RPMI7951 (cell line): Measurements from ENCODE around the gene EID1. TPM values are rescaled to one million over a fixed set of nuclear protein-coding genes. Genes with fewer than 3 reads are reported as not detected.

ENCODE experiments used
- DNase-seq: peaks from one replicate; pipeline ENCODE4 v3.0.0-alpha.2; 2012; ENCODE audit warnings: low read depth
- total RNA-seq: library from RNA; depleted of rRNA; stranded (reverse); fragments of >200 nt; shearing (Covaris generic); gene quantifications from 2 replicates; pipeline ENCODE4 v1.2.3, GENCODE V29; 2014

EID1 gene
- total RNA-seq, 1 experiment from 2014 or later, result 414 TPM

DNA sequence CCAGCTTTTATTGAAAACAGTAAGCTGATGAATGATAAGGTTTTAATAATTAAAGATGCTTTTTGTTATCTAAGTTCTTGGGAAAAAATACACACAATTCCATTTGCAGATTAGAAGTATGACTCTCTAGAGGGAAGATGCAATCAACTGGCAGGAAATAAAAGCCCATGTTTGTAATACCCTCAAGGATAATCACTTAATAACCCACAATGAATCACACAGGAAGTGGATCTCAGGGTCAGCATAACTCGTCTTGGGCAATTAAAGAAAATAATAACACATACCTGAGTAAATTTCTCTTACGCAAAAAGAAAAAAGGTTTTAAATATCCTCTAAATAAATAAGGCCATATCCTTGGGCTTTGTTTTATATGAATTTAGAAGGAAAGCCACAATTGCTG is 9.4 kb upstream of the EID1 start:
- peak; percentile 79 for DNase-seq

- DNase-seq, result no peak
Observed at GRCh38 chr15:48869966-48870365, 8.0 kb upstream of the EID1 start.

DNA sequence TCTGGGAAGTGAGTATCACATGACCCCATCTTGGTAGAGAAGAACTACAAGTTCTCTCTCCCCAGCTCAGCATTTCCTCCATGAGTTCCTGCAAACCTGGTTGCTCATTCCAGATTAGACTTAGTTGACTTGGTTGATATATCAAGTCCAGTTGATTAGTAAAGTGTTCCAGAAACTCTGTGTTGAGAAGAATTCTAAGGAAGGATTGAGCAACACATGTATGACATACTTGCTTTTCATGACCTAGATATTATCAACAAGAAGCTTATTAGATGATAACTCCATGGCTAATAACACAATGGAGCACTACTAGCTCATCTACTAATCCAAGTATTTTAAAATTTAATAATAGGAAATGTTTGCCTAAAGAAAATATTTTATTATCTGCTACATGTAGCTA is 6.4 kb upstream of the EID1 start:
- no peak for DNase-seq

DNA sequence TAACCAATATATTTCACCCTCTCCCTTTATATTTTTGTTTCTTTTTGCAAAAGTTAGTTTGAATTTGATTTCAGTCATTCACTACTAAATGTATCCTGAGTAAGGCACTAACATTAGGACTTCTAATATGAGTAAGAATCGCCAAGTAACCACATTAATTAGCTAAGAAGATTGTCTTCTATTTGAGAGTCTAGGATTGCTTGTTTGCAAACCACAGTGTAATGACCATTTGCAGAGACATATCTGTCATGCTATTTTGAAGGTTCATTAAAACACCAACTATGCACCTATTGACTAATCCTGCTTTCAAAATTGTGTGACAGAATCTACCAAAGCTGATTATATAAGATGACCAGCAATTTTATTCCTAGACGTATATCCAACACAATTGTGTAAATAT is 5.3 kb upstream of the EID1 start:
- no peak for DNase-seq

DNA sequence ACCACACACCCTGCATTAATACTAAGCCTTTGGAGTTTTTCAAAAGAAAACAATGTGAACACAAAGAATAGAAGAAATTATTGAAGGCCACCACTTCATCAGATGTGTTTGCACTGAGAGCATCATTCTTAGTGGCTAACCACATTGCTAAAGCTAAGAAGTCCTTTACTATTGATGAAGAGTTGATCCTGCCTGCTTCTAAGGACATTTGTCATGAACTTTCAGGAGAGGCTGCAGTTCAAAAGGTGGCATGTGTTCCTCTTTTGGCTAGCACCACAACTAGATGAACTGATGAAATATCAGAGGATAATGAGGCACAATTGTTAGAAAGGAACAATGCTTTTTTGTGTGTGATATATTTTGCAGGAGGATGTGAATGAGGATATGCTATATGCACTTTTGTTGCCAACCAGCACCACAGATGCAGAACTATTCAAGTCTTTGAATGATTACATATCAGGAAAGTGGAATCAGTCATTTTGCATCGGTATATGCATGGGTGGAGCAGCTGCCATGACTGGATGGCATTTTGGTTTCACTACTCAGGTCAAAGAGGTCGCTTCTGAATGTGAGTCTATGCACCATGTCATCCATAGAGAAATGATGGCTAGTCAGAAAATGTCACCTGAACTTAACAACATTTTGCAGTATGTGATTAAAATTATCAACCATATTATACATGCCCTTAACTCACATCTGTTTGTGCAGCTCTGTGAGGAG is 2.5 kb upstream of the EID1 start:
- DNase-seq, result no peak

DNA sequence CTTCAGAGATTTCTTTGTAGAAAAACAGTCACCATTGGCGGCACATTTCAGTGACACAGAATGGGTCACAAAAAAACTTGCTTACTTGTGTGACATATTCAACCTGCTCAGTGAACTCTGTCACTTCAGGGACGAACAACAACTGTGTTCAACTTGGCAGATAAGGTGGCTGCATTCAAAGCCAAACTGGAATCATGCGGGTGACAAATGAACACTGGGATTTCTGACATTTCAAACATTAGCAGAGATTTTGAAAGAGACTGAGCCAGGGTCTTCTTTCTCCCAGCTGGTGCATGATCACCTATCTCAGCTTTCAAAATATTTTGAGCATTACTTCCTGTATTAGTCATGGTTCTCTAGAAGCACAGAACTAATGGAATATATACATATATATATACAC is 1.9 kb upstream of the EID1 start:
- no peak for DNase-seq

DNA sequence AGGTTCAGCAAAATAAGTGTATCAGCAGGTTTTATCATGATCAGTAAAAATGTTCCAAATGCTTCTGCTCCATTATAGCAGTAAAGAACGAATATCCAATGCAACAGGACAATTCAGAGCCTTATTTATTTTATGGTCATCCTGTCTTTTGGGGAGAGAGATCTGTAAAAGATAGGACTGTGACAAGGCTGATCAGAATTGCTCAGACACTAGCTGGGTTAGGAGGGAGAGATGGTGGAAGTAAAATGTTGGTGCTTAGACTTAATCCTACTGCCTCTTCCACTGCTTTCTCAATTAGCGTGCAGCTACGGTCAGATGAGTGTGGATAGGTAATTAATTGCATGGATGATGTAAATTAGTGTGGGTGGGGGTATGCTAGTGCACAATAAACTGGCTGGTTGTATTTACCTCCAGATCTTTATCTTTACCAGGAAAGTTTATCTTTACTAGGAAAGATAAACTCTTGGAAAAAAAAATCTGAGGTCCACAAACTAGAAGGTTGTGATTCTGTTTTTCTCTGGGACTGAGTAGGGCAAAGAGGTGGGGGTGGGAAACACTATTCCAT is 2.2 kb downstream of the EID1 start:
- DNase-seq, result no peak

- no peak for DNase-seq
Observed at GRCh38 chr15:48883699-48884098, 5.8 kb downstream of the EID1 start.

DNA sequence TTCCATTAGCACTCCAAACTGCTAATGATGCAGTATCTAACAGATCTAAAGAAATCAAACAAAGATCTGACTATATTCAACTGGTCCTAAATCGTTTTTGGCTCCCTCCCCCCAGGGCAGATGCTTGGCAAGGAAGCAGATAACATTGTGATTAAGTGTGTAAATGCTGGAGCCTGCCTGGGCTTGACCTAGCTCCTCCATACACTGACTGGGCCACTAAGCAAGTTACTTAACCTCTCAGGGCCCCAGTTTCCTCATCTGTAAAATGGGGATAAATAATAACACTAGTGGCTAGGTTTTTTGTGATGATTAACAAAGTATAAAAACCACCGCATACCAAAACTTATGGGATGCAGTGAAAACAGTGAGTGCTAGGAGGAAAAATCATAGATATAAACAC is 9.2 kb downstream of the EID1 start:
- no peak for DNase-seq

GRCh38 chr15:48888191-48888590 is 10.3 kb downstream of the EID1 start:
- DNase-seq, result no peak

DNA sequence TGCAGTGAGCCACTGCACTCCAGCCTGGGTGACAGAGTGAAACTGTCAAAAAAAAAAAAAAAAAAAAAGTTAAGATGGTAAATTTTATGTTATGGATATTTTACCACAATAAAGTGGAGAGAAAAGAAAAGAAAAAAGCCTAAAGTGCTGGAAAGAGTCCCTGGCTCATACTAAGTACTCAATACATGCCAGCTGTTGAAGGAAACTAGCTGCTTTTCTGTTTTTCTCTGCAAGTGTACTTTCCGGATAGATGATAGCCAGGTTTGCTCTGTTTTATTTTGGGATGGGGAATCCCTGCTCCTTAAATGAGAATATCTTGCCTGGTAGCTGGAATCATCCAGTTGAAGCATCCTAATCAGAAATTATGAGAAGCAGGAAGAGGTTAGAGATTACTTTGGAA is 10.9 kb downstream of the EID1 start:
- no peak for DNase-seq

- no peak for DNase-seq
Observed at GRCh38 chr15:48889925-48890324, 12.0 kb downstream of the EID1 start.

GRCh38 chr15:48890375-48890972 is 12.5 kb downstream of the EID1 start:
- DNase-seq, result peak; percentile 17

DNA sequence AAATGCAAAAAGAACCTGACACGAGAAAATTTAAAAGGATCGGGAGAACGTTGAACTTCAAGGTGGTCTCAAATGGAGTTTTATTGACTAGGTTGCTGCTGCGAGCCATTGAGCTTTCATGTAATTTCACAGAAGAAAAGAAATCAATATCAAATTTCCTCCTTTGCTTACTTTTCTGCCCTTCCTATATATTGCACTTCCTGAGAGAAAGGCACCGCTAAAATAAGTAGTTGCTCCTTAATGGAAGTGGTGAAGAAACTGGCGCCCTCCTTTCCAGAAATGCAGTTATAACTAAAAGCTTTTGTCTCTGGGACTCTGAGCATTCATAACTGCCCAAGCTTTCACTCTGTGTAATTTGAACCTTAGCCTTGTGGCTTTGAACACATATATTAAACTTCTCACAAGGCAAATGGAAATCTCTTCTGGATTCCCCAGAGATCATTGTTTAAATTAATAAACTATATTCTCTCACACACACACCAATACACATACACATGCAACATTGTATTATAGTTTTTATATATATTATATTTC is 13.4 kb downstream of the EID1 start:
- peak; percentile 21 for DNase-seq

DNA sequence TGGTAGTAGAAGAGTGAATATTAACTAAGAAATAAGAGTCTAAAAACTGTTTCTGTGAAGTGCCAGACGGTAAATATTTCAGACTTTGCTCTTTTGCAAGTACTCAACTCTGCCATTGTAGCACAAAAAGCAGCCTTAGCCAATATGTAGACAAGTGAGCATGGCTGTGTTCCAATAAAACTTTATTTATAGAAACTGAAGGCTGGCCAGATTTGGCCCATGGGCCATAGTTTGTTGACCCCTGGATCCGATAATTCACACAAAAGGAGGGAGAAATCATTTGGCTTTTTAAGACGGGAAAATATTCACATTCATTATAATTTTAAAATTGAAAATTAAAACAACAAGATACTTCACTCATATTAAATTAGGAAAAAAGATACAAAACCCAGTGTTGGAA is 15.4 kb downstream of the EID1 start:
- no peak for DNase-seq

DNA sequence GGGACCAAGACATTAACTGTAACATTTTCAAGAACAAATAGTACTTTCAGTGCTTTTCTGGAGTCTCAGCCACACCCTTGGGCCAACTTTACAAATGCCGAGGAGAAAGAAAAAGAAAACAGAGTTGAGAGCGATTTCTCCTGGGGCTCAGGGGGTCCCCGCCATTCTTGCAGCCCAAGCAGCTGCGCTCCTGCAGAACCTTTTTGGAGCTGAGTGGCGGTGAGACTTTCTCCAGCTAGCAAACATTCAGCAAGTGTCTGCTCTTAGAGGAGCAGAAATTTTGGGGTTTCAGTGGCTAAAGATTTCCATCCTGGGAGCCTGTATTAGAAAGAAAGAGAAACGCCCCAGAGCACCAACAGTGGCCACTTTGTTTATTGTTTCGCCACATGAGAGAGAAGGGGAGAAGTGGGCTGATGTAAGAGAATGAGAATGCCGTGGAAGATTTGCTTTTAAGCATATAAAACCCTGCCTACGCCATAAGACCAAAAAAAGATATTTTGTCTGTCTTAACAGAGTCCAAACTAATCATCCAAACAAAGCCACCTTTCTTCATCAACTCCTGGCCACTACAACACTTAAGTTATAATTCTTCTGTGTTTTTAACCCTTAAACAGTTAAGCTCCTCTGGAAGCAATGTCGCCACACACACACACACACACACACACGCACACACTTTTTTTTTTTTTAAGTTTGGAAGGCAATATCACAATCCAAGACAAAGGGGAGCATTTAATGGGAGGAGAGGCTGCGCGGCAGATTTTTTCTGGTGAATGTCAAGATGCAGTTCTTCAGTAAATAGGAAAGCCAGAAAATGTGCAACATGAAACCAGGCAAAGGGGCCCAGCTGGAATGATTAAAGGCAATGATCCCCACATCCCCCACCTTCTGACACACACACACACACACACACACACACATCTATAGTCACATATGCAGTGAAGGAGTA is 19.2 kb downstream of the EID1 start:
- DNase-seq, result peak; percentile 80

DNA sequence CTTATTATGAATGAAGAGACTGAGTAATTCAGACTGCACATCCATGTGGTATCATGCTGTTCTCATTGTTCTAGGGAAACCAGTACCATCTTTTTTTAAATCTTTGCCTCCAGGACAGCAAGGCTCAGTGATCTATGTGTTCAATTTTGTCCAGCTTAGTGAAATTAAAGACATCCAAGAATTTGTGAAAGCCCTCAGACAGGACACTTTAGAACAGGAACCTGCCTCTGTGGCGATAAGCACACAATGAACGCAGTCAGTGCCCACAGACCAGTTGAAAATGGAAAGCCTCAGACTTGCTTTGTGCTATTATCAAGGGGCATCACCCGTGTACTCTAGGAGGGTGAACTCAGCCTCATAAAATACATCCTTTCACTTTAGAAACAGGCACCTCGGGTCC is 20.1 kb downstream of the EID1 start:
- DNase-seq, result no peak

- no peak for DNase-seq
Observed at GRCh38 chr15:48898446-48898845, 20.5 kb downstream of the EID1 start.

- DNase-seq, result no peak
Observed at GRCh38 chr15:48899793-48900192, 21.9 kb downstream of the EID1 start.

GRCh38 chr15:48904758-48905157 is 26.8 kb downstream of the EID1 start:
- DNase-seq, result no peak

- no peak for DNase-seq
Observed at GRCh38 chr15:48905216-48905615, 27.3 kb downstream of the EID1 start.

GRCh38 chr15:48905847-48906246 is 27.9 kb downstream of the EID1 start:
- DNase-seq, result no peak
